ENCODE results near the gene ZBTB47. TPM values are rescaled to one million over a fixed set of nuclear protein-coding genes. Genes with fewer than 3 reads are reported as not detected.
A peak's percentile ranks its signal among the peaks of the same experiment; 100 is the strongest.

ZBTB47 gene
- total and polyA plus RNA-seq, 8 donors, result 10.1 to 40.3 (median 23.4) TPM

DNA sequence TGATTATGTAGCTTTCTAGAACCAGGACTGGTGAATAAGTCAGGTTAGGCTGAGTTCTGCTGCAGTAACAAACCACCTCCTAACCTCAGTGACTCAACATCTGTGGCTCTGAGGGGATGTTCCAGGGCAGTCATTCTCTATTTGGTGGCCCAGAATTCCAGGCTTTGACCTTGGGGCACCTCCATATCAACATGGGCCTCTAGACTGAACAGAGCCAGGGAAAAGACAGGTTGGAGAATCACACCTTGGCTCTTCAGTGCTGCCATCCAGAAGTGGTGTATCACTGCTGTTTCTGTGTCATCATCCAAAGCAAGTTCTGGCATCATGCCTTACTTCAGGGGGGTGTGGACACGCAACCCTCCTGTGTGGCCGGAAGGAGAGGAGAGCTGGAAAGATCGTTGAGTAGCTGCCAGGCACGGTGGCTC is 15.3 kb downstream of the ZBTB47 start:
- H3K27ac ChIP-seq, result no peak overlapping the region
- H3K4me1 ChIP-seq, result peaks cover 7 to 38% (median 21%) of the 10 kb centered on the region in 4 donors
- TF ChIP-seq EP300 (IDR thresholded peaks at IDR 0.05), result no peak
- TF ChIP-seq POLR2AphosphoS5 (IDR thresholded peaks at IDR 0.05), result no peak
- TF ChIP-seq POLR2A (IDR thresholded peaks at IDR 0.05), result no peak
- TF ChIP-seq, protein P1, sequence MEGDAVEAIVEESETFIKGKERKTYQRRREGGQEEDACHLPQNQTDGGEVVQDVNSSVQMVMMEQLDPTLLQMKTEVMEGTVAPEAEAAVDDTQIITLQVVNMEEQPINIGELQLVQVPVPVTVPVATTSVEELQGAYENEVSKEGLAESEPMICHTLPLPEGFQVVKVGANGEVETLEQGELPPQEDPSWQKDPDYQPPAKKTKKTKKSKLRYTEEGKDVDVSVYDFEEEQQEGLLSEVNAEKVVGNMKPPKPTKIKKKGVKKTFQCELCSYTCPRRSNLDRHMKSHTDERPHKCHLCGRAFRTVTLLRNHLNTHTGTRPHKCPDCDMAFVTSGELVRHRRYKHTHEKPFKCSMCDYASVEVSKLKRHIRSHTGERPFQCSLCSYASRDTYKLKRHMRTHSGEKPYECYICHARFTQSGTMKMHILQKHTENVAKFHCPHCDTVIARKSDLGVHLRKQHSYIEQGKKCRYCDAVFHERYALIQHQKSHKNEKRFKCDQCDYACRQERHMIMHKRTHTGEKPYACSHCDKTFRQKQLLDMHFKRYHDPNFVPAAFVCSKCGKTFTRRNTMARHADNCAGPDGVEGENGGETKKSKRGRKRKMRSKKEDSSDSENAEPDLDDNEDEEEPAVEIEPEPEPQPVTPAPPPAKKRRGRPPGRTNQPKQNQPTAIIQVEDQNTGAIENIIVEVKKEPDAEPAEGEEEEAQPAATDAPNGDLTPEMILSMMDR (IDR thresholded peaks at IDR 0.05), result no peak
- 65 to 86% (median 79%) methylated on average over 4 of the region's 4 CpGs for WGBS, 5 donors
- DNase-seq, result no peak
- H3K4me3 ChIP-seq, result no peak overlapping the region
- intact Hi-C loops (cut with DNase I; ENCODE audit: low total_unique reads), result no loop called here
- H3K36me3 ChIP-seq, result peaks cover 0 to 3% (median 0%) of the 10 kb centered on the region in 4 donors
- no peaks in the 10 kb centered on the region for H3K27me3 ChIP-seq
- H3K9me3 ChIP-seq, result no peaks in the 10 kb centered on the region

DNA sequence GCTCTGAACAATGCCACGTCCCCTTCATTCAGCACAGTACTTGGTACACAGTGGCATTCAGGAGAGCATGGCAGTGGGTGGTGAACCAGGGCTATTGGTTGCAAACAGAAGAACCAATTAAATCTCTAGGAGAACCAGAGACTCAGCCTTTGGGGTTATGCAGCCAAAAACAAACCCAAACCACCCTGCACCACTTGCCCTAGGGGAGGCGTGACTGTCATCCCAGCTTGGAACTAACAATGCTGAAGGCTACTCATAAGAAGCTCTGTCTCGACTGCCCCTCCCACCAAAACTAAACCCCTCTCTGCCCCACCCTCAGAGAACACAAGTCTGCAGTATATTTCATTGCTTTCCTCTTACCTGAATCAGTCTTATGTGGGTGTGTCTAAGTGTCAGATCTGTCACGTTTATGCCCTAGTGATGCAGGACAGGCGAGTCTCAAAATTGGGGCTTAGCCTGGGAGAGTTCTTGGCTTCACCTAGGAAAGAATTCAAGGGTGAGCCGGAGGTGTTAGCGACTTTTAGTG is 16.6 kb downstream of the ZBTB47 start:
- Histone ChIP-seq H3K27me3 (no peaks in the 10 kb centered on the region), H3K27ac (no peak overlapping the region), H3K4me1 (peaks cover 7 to 32% (median 21%) of the 10 kb centered on the region in 4 donors), H3K4me3 (no peak overlapping the region), H3K36me3 (no peaks in the 10 kb centered on the region), H3K9me3 (no peaks in the 10 kb centered on the region)
- TF ChIP-seq, protein P1 (IDR thresholded peaks at IDR 0.05), result no peak
- TF ChIP-seq EP300 (IDR thresholded peaks at IDR 0.05) (no peak), POLR2A (IDR thresholded peaks at IDR 0.05) (no peak), POLR2AphosphoS5 (IDR thresholded peaks at IDR 0.05) (no peak)
- 68 to 80% (median 75%) methylated on average over 7 of the region's 7 CpGs for WGBS, 5 donors
- peak in 1 of 2 donors; percentile 7 for DNase-seq
- intact Hi-C loops (cut with DNase I; ENCODE audit: low total_unique reads), result no loop called here

DNA sequence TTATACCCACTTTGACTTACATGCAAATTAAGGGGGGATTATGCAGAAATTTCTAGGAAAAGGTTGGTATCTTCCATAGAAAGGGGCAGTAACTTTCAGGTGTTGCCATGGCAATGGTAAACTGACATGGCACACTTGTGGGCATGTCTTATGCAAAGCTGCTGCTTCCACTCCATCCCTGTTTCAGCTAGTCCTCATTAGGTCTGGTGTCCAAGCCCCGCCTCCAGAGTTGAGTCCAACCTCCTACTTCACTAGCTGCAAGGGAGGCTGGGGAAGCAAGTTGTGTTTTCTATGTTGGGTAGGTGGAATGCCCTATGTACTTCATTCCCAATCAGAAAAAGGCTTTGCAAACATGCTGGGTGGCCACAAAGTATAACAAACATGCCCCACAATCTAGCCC is 17.2 kb downstream of the ZBTB47 start:
- WGBS, 5 donors, result 80 to 95% (median 89%) methylated on average over 1 of the region's 1 CpG
- DNase-seq, result peak in 1 of 2 donors; percentile 3
- no peak for TF ChIP-seq POLR2AphosphoS5 (IDR thresholded peaks at IDR 0.05)
- TF ChIP-seq, protein P1 (IDR thresholded peaks at IDR 0.05), result no peak
- TF ChIP-seq POLR2A (IDR thresholded peaks at IDR 0.05), result no peak
- no peak for TF ChIP-seq EP300 (IDR thresholded peaks at IDR 0.05)
- peaks cover 7 to 32% (median 20%) of the 10 kb centered on the region in 4 donors for H3K4me1 ChIP-seq
- no peaks in the 10 kb centered on the region for H3K36me3 ChIP-seq
- H3K27ac ChIP-seq, result no peak overlapping the region
- no peaks in the 10 kb centered on the region for H3K9me3 ChIP-seq
- H3K4me3 ChIP-seq, result no peak overlapping the region
- intact Hi-C loops (cut with DNase I; ENCODE audit: low total_unique reads), result no loop called here
- no peaks in the 10 kb centered on the region for H3K27me3 ChIP-seq

DNA sequence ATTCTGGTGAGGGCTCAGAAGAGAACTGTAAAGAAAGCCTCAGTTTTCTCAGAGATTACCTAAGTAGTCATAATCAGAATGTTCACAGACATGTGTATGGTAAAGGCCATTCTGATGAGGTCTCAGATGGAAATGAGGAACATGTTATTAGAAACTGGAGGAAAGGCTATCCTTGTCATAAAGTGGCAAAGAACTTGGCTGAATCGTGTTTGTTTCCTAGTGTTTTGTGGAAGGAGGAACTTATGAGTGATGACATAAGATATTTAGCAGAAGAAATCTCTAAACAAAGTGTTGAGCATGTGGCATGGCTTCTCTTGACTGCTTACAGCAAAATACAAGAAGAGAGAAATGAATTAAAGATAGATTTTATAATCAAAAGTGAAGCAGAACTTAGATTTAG is 19.0 kb downstream of the ZBTB47 start:
- Histone ChIP-seq H3K27me3 (no peaks in the 10 kb centered on the region), H3K4me3 (no peak overlapping the region), H3K9me3 (no peaks in the 10 kb centered on the region), H3K36me3 (no peaks in the 10 kb centered on the region), H3K27ac (no peak overlapping the region), H3K4me1 (peaks cover 0 to 15% (median 7%) of the 10 kb centered on the region in 4 donors)
- intact Hi-C loops (cut with DNase I; ENCODE audit: low total_unique reads), result no loop called here
- DNase-seq, result no peak
- 44 to 69% (median 61%) methylated on average over 1 of the region's 1 CpG for WGBS, 5 donors
- TF ChIP-seq POLR2AphosphoS5 (IDR thresholded peaks at IDR 0.05) (no peak), POLR2A (IDR thresholded peaks at IDR 0.05) (no peak), EP300 (IDR thresholded peaks at IDR 0.05) (no peak)
- TF ChIP-seq, protein P1 (IDR thresholded peaks at IDR 0.05), result no peak

Data from stomach (tissue), 9 donors.